Hepatocyte (in vitro differentiated cells): ENCODE measurements around the gene BID. TPM values are rescaled to one million over a fixed set of nuclear protein-coding genes. Genes with fewer than 3 reads are reported as not detected.

Experiments
- DNase-seq: peaks from one replicate; pipeline ENCODE4 v3.0.0-alpha.2; 2016; ENCODE audit warnings: low spot score
- H2AFZ ChIP-seq: fragments of 200-600 bp; sonication (generic); 2 replicates; pipeline ENCODE4 v1.6.0; 2016; ENCODE audit warnings: antibody characterized with exemption, mild to moderate bottlenecking
- H3K27ac ChIP-seq: fragments of 200-600 bp; sonication (generic); 2 replicates; pipeline ENCODE4 v1.5.1; 2016; ENCODE audit warnings: mild to moderate bottlenecking
- H3K27me3 ChIP-seq: fragments of 200-600 bp; sonication (generic); 2 replicates; pipeline ENCODE4 v1.6.1; 2016
- H3K36me3 ChIP-seq: fragments of 200-600 bp; sonication (generic); replicated peaks from 2 replicates; pipeline ENCODE4 v1.5.1; 2016; ENCODE audit warnings: low read depth; ENCODE audit not compliant: insufficient read depth
- H3K4me1 ChIP-seq: fragments of 200-600 bp; sonication (generic); 2 replicates; pipeline ENCODE4 v1.5.1; 2016; ENCODE audit warnings: mild to moderate bottlenecking, moderate library complexity; ENCODE audit not compliant: insufficient read depth
- H3K4me2 ChIP-seq: fragments of 200-600 bp; sonication (generic); 2 replicates; pipeline ENCODE4 v1.6.0; 2016
- H3K4me3 ChIP-seq: fragments of 200-600 bp; sonication (generic); 2 replicates; pipeline ENCODE4 v1.5.1; 2016; ENCODE audit warnings: mild to moderate bottlenecking
- H3K79me2 ChIP-seq: fragments of 200-600 bp; sonication (generic); 2 replicates; pipeline ENCODE4 v1.6.0; 2017; ENCODE audit warnings: mild to moderate bottlenecking
- H3K9me2 ChIP-seq: fragments of 200-600 bp; sonication (generic); replicated peaks from 2 replicates; pipeline ENCODE4 v1.6.0; 2017; ENCODE audit warnings: mild to moderate bottlenecking; ENCODE audit not compliant: insufficient read depth
- H3K9me3 ChIP-seq: fragments of 200-600 bp; sonication (generic); 2 replicates; pipeline ENCODE4 v1.5.1; 2016; ENCODE audit warnings: low read depth, mild to moderate bottlenecking
- H4K20me1 ChIP-seq: fragments of 200-600 bp; sonication (generic); 2 replicates; pipeline ENCODE4 v1.6.0; 2016; ENCODE audit warnings: mild to moderate bottlenecking; ENCODE audit not compliant: insufficient read depth, poor library complexity, severe bottlenecking
- CTCF ChIP-seq: fragments of 200-600 bp; sonication (generic); IDR thresholded peaks from 2 replicates; pipeline ENCODE4 v1.5.1; 2016; ENCODE audit warnings: antibody characterized with exemption, mild to moderate bottlenecking; ENCODE audit not compliant: poor library complexity
- EZH2 ChIP-seq: fragments of 200-600 bp; sonication (generic); IDR thresholded peaks from 2 replicates; pipeline ENCODE4 v1.6.1; 2016; ENCODE audit warnings: antibody characterized with exemption, mild to moderate bottlenecking, borderline replicate concordance
- EZH2phosphoT487 ChIP-seq: fragments of 200-600 bp; sonication (generic); IDR thresholded peaks from one replicate; pipeline ENCODE4 v1.6.1; 2018; ENCODE audit warnings: antibody characterized with exemption, mild to moderate bottlenecking, low read depth, moderate library complexity; ENCODE audit not compliant: unreplicated experiment, severe bottlenecking
- WGBS: methylation state at CpG from one replicate; pipeline ENCODE4 v1.1.6; 2016; ENCODE audit warnings: low lambda C conversion rate; ENCODE audit errors: missing lambda C conversion rate; 5-methylcytosine and 5-hydroxymethylcytosine counted together
- polyA plus RNA-seq: library from polyadenylated mRNA; unstranded; fragments of >200 nt; fragmentation: Nextera tagmentation; extraction: Ambion mirVana; gene quantifications from 2 replicates; pipeline ENCODE4 v1.2.1, GENCODE V29; 2016
- total RNA-seq: library from RNA; depleted of rRNA; stranded (reverse); fragments of >200 nt; gene quantifications from 2 replicates; pipeline ENCODE4 v1.2.3, GENCODE V29; 2014

Gene BID
- total and polyA plus RNA-seq, 2 experiments from 2014 or later: 34.5 to 55.5 TPM

DNA sequence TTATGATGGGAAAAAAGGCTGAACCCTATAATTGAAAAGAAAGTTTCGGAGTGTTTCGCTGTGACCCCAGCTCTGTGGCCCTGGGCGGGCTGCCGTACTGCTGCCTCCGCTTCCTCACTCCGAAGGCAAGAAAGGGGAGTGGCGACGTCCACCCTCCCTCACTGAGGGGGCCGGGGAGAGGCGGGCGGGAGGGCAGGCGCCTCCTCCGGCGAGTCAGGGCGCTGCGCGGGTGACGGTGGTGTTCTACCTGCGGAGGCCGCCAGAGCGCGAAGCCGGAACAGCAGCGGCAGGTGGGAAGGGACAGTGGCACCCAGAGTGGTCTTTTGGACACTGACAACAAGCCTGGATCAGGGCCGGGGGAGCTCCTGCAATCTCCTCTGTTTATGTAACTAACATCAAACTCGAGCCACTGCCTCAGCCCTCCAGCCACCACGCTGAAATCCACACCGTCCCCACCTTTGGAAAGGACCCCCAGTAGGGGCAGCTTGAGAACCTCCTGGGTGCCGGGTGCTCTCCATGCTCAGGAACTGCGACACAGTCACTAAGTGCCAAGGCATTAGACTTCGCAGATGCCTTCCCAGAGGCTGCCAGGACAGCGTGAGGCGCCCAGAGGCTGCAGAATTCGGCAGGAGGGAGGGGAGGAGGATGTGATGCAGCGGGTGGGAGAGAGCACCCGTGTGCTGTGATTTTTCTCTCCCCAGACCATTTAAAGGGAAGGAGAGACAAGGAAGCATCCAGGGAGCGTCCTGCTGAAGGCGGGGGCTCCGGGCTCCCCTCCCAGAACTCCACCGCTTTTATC lies 25.5 kb downstream of the BID start:
- no peaks in the 10 kb centered on the region for H3K4me1 ChIP-seq
- no peaks in the 10 kb centered on the region for H3K36me3 ChIP-seq
- no peaks in the 10 kb centered on the region for H3K9me3 ChIP-seq
- no peaks in the 10 kb centered on the region for H3K9me2 ChIP-seq
- H3K4me2 ChIP-seq: peak overlapping the region; percentile 41
- no peaks in the 10 kb centered on the region for H3K79me2 ChIP-seq
- no peak overlapping the region for H2AFZ ChIP-seq
- no peaks in the 10 kb centered on the region for H4K20me1 ChIP-seq
- H3K27ac ChIP-seq: no peak overlapping the region
- H3K27me3 ChIP-seq: no peaks in the 10 kb centered on the region
- TF ChIP-seq EZH2: no peak
- peak; percentile 26 for TF ChIP-seq CTCF
- DNase-seq: peak; percentile 45
- WGBS: 56% methylated on average over 40 of the region's 40 CpGs
- no peak overlapping the region for H3K4me3 ChIP-seq

DNA sequence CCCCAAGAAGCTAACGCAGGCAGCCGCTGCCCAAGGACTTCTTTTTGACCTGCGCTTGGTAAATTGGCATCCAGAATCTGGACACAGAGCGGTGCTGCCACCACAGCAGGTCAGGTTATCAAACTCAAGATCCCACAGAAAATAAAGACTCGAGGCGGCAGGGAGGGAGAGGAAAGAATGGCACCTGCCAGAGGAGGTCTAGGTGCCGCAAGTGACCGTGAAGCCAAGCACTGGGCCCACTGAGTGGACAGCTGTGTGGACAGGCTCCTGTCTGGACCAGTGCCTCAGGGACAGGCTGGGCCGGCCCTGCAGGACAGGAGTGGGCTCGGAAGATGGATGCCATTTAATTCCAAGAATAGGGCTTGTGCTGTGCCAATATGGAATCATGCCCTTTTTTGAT lies 27.4 kb downstream of the BID start:
- no peak overlapping the region for H2AFZ ChIP-seq
- WGBS: 98% methylated on average over 10 of the region's 10 CpGs
- H3K79me2 ChIP-seq: no peaks in the 10 kb centered on the region
- H3K4me3 ChIP-seq: no peak overlapping the region
- H3K27ac ChIP-seq: no peak overlapping the region
- TF ChIP-seq CTCF (no peak), EZH2 (no peak), EZH2phosphoT487 (no peak)
- H3K36me3 ChIP-seq: no peaks in the 10 kb centered on the region
- H3K4me1 ChIP-seq: no peaks in the 10 kb centered on the region
- no peaks in the 10 kb centered on the region for H3K27me3 ChIP-seq
- no peaks in the 10 kb centered on the region for H3K9me3 ChIP-seq
- DNase-seq: no peak
- H3K9me2 ChIP-seq: no peaks in the 10 kb centered on the region
- no peak overlapping the region for H3K4me2 ChIP-seq
- no peaks in the 10 kb centered on the region for H4K20me1 ChIP-seq

DNA sequence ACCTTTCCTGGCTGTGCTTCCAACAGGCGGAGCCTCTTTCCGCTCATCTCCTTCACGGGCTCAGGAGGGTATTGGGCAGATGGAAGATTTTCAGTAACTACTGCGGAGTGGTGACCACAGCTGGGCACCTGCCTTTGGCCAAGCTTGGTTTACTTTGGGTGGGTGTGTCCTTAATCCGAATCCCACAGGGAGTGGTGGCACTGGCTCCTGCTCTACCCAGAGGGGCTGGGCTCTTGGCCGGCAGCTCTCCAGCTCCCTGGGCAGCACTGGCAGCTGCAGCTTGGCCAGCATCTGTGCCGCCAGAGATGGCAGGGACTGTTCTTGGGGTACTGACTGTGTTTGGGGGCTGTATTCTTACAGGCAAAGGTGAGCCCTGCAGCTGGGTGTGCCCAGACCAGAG lies 29.8 kb downstream of the BID start:
- TF ChIP-seq EZH2phosphoT487 (no peak), CTCF (no peak)
- no peaks in the 10 kb centered on the region for H3K9me3 ChIP-seq
- no peak overlapping the region for H3K4me2 ChIP-seq
- no peak overlapping the region for H3K27ac ChIP-seq
- no peaks in the 10 kb centered on the region for H3K9me2 ChIP-seq
- H3K79me2 ChIP-seq: no peaks in the 10 kb centered on the region
- no peak for DNase-seq
- H3K4me3 ChIP-seq: no peak overlapping the region
- H2AFZ ChIP-seq: no peak overlapping the region
- no peaks in the 10 kb centered on the region for H3K27me3 ChIP-seq
- H4K20me1 ChIP-seq: no peaks in the 10 kb centered on the region
- no peaks in the 10 kb centered on the region for H3K36me3 ChIP-seq
- 87% methylated on average over 7 of the region's 7 CpGs for WGBS
- H3K4me1 ChIP-seq: no peaks in the 10 kb centered on the region
